GM21381 (cell line): ENCODE results near the gene WFS1.

ENCODE experiments used
- ATAC-seq: cut with Tn5 transposase; IDR thresholded peaks from one replicate; pipeline ENCODE4 v1.9.1; 2021; ENCODE audit warnings: mild to moderate bottlenecking, moderate library complexity; ENCODE audit not compliant: unreplicated experiment

Gene WFS1

GRCh38 chr4:6296026-6296425, 26.4 kb downstream of the WFS1 start:
- ATAC-seq: no peak

- ATAC-seq: no peak
Observed at GRCh38 chr4:6297266-6297815, 27.7 kb downstream of the WFS1 start.

- ATAC-seq: no peak
Observed at GRCh38 chr4:6298035-6298434, 28.4 kb downstream of the WFS1 start.

DNA sequence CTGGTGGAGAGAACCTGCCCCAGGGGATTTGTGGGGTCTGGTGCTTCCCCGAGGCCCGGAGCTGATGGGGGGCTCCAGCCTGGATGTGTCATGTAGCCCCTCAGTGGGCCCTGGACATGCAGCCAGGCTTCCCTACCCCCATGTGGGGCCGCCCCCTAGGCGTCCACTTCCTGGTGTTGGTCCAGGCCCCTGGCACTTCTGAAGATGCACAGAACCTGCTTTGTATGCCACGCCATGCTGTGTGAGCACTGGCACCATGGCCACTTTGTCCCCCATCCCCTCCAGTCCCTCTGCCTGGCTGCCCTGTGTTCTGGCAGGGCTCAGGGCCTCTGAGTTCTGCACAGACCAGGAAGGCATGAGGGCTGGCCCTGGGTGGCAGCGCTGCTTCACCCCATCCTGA, 29.2 kb downstream of the WFS1 start:
- ATAC-seq: no peak

GRCh38 chr4:6299875-6300274, 30.2 kb downstream of the WFS1 start:
- no peak for ATAC-seq

DNA sequence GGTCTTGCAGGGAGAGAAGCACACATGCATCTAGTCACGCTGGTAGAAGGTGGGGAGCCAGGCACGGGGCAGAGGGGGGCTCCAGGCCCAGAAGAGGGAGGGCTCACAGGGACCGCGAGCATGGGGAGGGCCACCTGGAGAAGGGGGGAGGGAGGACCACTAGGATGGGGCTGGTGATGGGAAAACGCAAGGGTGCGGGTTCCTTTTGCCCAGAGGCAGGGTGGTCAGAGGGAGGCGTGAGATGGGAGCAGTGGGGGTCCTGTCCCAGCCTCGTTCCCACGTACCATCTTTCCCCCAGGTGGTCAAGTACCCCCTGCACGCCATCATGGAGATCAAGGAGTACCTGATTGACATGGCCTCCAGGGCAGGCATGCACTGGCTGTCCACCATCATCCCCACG, 30.7 kb downstream of the WFS1 start:
- no peak for ATAC-seq

DNA sequence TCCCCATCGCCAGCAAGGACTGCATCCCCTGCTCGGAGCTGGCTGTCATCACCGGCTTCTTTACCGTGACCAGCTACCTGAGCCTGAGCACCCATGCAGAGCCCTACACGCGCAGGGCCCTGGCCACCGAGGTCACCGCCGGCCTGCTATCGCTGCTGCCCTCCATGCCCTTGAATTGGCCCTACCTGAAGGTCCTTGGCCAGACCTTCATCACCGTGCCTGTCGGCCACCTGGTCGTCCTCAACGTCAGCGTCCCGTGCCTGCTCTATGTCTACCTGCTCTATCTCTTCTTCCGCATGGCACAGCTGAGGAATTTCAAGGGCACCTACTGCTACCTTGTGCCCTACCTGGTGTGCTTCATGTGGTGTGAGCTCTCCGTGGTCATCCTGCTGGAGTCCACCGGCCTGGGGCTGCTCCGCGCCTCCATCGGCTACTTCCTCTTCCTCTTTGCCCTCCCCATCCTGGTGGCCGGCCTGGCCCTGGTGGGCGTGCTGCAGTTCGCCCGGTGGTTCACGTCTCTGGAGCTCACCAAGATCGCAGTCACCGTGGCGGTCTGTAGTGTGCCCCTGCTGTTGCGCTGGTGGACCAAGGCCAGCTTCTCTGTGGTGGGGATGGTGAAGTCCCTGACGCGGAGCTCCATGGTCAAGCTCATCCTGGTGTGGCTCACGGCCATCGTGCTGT, 31.5 kb downstream of the WFS1 start:
- ATAC-seq: no peak

- ATAC-seq: no peak
Observed at GRCh38 chr4:6301732-6302442, 32.2 kb downstream of the WFS1 start.

DNA sequence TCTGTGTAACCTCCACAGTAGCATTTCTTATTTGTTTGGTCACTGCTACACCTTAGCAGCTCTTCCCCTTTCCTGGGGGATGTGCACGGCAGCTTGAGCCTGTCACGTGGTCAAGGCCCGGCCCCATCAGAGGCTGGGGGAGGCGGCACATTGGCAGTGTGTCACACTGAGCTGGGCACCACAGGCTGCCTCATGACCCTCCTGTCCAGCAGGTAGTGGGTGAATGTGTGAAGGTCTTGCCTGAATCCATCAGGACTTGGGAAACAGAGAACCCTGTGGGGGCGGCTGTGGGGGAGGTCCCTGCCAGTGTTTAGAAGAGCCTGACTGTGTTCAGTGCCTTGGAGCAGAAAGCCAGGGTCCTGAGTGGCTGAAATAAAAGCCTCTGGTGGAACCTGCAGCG, 33.2 kb downstream of the WFS1 start:
- ATAC-seq: no peak

DNA sequence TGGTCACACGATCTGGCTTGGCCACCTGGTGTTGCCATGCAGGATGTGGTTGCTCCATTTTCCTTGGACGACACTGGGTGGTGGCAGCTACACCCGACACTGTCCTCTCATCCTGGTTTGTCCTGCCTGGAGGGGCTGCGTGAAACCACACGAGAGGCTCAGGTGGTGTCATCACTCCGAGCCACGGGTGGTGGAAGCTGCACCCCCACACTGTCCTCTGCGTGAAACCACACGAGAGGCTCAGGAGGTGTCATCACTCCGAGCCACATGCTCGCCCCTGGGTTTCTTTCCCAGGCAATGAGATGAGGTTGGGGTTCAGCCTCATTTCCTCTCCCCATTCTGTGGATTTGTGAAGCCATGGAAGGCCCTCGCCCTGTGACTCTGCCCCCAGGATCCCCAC, 34.3 kb downstream of the WFS1 start:
- ATAC-seq: no peak

DNA sequence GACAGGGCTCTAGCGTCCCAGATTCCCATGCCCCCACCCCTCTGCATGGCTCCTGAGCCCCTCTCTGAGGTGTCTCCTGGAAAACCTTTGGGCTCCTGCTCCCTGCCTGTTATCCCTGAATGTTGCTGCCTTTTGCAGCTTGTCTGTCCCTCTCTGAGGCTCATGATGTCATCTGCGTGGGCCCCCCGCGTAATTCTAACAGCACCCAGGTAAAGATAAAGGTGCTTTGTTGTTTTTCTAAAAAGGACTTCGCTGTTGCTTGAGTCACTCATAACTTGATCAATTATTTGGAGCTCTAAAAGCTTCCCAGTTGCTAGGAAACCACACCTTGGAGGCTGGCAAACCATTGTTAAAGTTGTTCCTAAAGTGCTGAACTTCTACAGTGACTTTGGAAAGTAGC, 36.6 kb downstream of the WFS1 start:
- no peak for ATAC-seq

DNA sequence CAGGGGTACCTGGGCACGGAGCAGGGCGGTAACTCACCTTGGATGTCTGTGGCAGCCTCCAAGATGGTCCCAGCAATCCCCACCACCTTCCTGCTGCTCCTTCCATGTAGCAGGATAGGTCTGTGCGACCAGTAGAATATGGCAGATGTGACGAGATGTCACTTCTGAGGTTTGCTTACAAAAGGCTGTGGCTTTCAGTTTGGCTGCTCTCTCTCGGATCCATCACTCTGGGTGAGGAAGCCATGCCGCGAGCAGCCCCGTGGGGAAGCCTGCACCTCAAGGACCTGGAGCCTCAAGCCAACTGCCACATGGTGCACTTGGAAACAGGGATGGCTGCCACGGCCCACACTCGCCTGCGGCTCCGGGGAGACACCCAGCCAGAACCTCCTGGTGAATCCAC, 37.6 kb downstream of the WFS1 start:
- ATAC-seq: no peak

DNA sequence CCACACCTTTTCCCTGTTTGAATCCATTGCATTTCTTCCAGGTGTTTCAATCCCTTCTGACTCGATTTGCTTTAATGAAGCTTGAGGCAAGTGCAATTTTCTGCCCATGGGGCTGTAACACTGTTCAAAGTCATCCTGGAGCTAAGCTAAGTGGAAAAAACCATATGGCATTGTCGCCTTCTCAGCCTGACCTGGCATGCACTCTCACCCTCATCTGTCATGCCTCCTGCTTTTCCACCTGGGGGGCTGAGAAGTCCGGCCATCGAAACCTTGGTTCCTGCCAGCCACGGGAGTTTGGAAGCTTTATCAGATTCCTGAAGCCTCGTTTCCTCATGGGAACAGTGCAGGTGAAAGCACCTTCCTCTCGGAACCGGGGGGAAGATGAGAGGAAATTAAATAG, 38.2 kb downstream of the WFS1 start:
- ATAC-seq: no peak

DNA sequence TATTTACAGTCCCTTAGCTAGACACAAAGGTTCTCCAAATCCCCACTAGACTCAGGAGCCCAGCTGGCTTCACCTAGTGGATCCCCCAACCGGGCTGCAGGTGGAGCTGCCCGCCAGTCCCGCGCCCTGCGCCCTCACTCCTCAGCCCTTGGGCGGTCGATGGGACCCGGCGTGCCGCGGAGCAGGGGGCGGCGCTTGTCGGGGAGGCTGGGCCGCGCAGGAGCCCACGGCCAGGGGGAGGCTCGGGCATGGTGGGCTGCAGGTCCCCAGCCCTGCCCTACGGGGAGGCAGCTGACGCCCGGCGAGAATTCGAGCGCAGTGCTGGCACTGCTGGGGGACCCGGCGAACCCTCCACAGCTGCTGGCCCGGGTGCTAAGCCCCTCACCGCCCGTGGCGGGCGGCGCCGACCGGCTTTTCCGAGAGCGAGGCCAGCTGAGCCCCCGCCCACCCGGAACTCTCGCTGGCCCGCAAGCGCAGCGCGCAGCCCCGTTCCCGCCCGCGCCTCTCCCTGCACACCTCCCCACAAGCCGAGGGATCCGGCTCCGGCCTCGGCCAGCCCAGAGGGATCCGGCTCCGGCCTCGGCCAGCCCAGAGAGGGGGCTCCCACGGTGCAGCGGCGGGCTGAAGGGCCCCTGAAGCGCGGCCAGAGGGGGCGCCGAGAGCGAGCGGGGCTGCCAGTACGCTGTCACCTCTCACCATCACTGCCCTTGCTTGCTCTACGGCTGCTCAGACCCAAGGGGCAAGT, 39.4 kb downstream of the WFS1 start:
- no peak for ATAC-seq

GRCh38 chr4:6309777-6310176, 40.1 kb downstream of the WFS1 start:
- ATAC-seq: no peak

DNA sequence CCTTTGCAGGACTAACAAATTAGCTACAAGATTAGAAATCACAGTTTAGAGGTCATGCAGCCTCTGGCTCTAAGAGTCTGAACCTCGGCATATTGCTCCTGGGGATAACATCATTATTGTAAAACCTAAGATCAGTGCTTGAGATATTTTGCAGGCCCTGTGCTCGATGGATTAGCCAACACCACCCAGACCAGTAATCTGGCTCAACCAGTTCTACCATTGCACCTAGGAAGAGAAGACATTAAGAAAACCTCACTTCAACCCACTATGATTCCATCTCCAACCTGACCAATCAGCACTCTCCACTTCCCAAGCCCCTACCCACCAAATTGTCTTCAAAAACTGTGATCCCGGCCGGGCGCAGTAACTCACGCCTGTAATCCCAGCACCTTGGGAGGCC, 43.6 kb downstream of the WFS1 start:
- ATAC-seq: no peak

- no peak for ATAC-seq
Observed at GRCh38 chr4:6316461-6317003, 46.9 kb downstream of the WFS1 start.

GRCh38 chr4:6318206-6318605, 48.6 kb downstream of the WFS1 start:
- ATAC-seq: no peak

DNA sequence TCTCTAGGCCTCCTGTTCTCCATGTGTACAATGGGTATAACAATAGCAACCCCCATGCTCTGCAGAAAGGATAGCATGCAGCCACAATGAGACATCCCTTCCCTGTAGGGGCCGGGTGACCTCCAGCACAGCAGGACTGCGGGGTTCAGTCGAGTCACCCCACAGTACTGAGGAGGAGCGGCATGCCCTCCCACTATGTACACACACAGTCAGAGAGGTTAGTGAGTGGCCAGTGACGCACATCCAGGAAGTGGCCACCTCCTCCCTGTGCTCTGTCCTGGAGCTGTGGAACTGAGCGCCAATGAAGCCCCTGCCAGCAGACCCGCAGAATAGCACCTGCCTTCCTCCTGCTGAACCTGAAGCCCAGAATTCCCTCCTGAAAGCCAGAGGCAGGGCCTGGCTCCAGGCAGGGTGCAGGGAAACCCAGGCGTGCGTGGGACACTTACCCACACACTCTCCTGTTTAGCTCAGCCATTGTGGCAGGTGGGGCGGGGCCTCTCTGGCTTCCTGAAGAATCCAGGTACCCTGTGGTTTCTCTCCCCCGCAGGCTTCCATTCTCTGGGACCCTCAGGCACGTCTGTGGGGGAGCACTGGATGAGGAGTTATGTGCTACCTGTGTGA, 50.0 kb downstream of the WFS1 start:
- ATAC-seq: no peak

DNA sequence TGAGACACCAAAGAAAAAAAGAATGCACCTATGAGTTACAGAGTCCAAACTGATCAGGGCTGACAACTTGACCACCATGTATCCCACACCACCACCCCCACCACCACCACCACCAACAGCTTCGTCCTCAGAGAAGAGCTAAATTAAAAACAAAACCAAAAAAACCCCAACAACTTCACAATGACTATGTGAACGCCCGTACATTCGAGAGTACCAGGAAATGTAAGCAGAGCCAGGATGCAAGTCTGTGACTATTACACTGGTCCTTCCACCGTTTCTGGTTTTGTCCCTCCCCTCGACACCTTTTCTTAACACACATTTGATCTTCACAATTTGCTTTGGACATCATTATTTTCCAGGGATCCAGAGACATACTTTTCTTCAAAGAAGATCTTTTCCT, 51.0 kb downstream of the WFS1 start:
- ATAC-seq: no peak

DNA sequence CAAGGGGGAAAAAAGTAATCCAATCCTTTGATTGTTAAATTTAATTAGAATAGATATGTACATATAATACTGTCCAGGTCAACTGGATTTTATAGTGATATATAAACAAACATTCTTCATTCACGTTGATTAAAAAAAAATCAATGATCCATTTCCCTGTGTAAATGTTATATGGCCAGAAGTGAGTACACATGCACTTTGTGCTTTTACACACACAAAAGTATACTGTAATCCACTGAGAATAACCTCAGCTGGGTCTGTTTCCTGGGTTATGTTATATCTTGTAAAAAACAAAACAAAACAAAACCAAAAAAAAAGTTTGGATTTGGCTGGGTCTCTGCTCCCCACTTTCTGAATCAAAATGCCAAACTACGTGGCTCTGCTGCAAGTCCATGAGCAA, 51.7 kb downstream of the WFS1 start:
- ATAC-seq: no peak
